ENCODE results near the gene CABLES2. TPM values are rescaled to one million over a fixed set of nuclear protein-coding genes. Genes with fewer than 3 reads are reported as not detected.
A peak's percentile ranks its signal among the peaks of the same experiment; 100 is the strongest.

Gene CABLES2
- total and polyA plus RNA-seq, 2 of the 4 experiments (the other 2 are of a cell fraction), result 1.4 to 5.1 TPM

GRCh38 chr20:62413896-62414481 is 6.9 kb upstream of the CABLES2 start:
- H2AK9ac ChIP-seq (replicated peaks; ENCODE audit: low read depth, low read length, poor library complexity), result no peak overlapping the region
- in situ Hi-C loops (cut with MboI; ENCODE audit: low sequenced_read_pairs) (no loop called here), intact Hi-C loops (cut with micrococcal nuclease) (no loop called here), dilution Hi-C loops (cut with HindIII; ENCODE audit: low sequenced_read_pairs, unreplicated experiment) (no loop called here)
- ChIA-PET POLR2A (ENCODE audit: unreplicated experiment) (no interaction called here), CTCF (no interaction called here)
- H3K27me3 ChIP-seq (ENCODE audit: control insufficient read depth, insufficient read depth, low read length), result peaks cover 11% of the 10 kb centered on the region; the same call in 1 of the 2 replicates
- no peak overlapping the region for H4K8ac ChIP-seq (ENCODE audit: low read depth in 2 of 2, low read length in 2 of 2)
- DNase-seq (no peak), ATAC-seq (ENCODE audit: low read depth) (no peak)
- H3K14ac ChIP-seq (replicated peaks; ENCODE audit: low read depth, low read length), result no peak overlapping the region
- H3K56ac ChIP-seq (ENCODE audit: extremely low read depth, insufficient read depth, low read length), result no peak overlapping the region
- no peak overlapping the region for H2AFZ ChIP-seq (replicated peaks; ENCODE audit: low read length, poor library complexity)
- H4K91ac ChIP-seq (ENCODE audit: insufficient read depth, low read depth, low read length), result no peak overlapping the region
- H3K4ac ChIP-seq (ENCODE audit: low read depth, low read length), result no peak overlapping the region
- WGBS, 2 experiments (ENCODE audit: extremely low coverage in 2 of 2, insufficient read length in 1 of 2), result 78% methylated on average over 12 of the region's 22 CpGs; no CpG with 5 or more reads in 1 of the 2 experiments
- H3K9me3 ChIP-seq (ENCODE audit: control insufficient read depth, insufficient read depth, low read length), result no peaks in the 10 kb centered on the region
- no TSS peak for BruUV-seq (replicated peaks)
- H3K36me3 ChIP-seq (ENCODE audit: control insufficient read depth, insufficient read depth, low read length), result no peaks in the 10 kb centered on the region
- H3K18ac ChIP-seq (ENCODE audit: low read depth, low read length), result no peak overlapping the region
- H2BK5ac ChIP-seq (ENCODE audit: low read depth, low read length, poor library complexity, severe bottlenecking), result no peak overlapping the region
- no peaks in the 10 kb centered on the region for H4K20me1 ChIP-seq (ENCODE audit: insufficient read depth, low read length)
- H3K9ac ChIP-seq (ENCODE audit: low read depth, low read length), result no peak overlapping the region
- TF ChIP-seq BHLHE40 (IDR thresholded peaks at IDR 0.05; ENCODE audit: low read depth, low read length) (no peak), CTCF (conservative IDR thresholded peaks at IDR 0.05; ENCODE audit: low read depth, low read length) (0 out of 2 replicates have a peak, but pooled peaks have one; percentile 11), RCOR1 (IDR thresholded peaks at IDR 0.05; ENCODE audit: insufficient replicate concordance, low read length) (no peak), ELK1 (IDR thresholded peaks at IDR 0.05; ENCODE audit: borderline replicate concordance, low read depth, low read length) (no peak), USF2 (IDR thresholded peaks at IDR 0.05; ENCODE audit: low read depth, low read length) (no peak)
- H3K9me1 ChIP-seq (ENCODE audit: insufficient read depth, low read length), result no peaks in the 10 kb centered on the region
- no peak overlapping the region for H3K27ac ChIP-seq (ENCODE audit: insufficient read depth, low read length)
- no peak overlapping the region for H2BK15ac ChIP-seq (ENCODE audit: low read depth, low read length)
- no peak overlapping the region for H2BK20ac ChIP-seq (ENCODE audit: low read depth, low read length)
- no peaks in the 10 kb centered on the region for H3K4me1 ChIP-seq (ENCODE audit: control insufficient read depth, insufficient read depth, low read length)
- H3K4me3 ChIP-seq (ENCODE audit: insufficient read depth, low read depth, low read length), result no peak overlapping the region
- no peak overlapping the region for H4K5ac ChIP-seq (ENCODE audit: low read depth, low read length)
- H3K23ac ChIP-seq (ENCODE audit: low read depth, low read length), result no peak overlapping the region
- H3K4me2 ChIP-seq (ENCODE audit: low read depth, low read length), result no peak overlapping the region
- no peak overlapping the region for H2AK5ac ChIP-seq (ENCODE audit: low read depth, low read length)
- H3K79me1 ChIP-seq (ENCODE audit: low read depth in 1 of 2, low read length in 2 of 2), result no peaks in the 10 kb centered on the region
- no peak overlapping the region for H2BK120ac ChIP-seq (ENCODE audit: low read depth, low read length)

Measured in IMR-90 (cell line).